HepG2 (cell line): ENCODE results near the gene CD33. TPM values are rescaled to one million over a fixed set of nuclear protein-coding genes. Genes with fewer than 3 reads are reported as not detected.

Experiments used
- ATAC-seq: fragments of 200-7000 bp; cut with Tn5 transposase; 3 replicates; pipeline ENCODE4 v1.9.1; 2020; ENCODE audit warnings: mild to moderate bottlenecking, moderate library complexity
- BruUV-seq: library from RNA; stranded (reverse); fragments of 400-500 nt; replicated peaks from 2 replicates; lab custom pipeline; 2021; lab: Mats Ljungman, UMichigan
- CTCF ChIA-PET: fragments of 300-600 bp; formaldehyde crosslinking; extraction: SDS; loops from one replicate; lab custom pipeline; 2021; ENCODE audit warnings: low total read pairs, inconsistent platforms, low intra/inter-chr PET ratio; lab: Yijun Ruan, JAX
- POLR2A ChIA-PET: fragments of 350-600 bp; sonication (Branson Sonifier 250); formaldehyde crosslinking; loops from one replicate; lab custom pipeline; 2020; ENCODE audit warnings: antibody characterized with exemption, inconsistent platforms; lab: Yijun Ruan, JAX
- DNase-seq: peaks from one replicate; pipeline ENCODE4 v3.0.0-alpha.2; 2015; ENCODE audit warnings: low spot score
- FAIRE-seq: peaks from 3 replicates; lab custom pipeline; 2011; peaks lifted over from hg19 to GRCh38; lab: Jason Lieb, UNC
- H2AFZ ChIP-seq: one replicate; pipeline ENCODE4 v1.6.1; 2011; ENCODE audit warnings: low read length, inconsistent platforms
- H3K27ac ChIP-seq: fragments of 300-600 bp; 3 replicates; pipeline ENCODE4 v1.8.0; 2011; ENCODE audit warnings: mixed run types, mild to moderate bottlenecking, mixed read lengths, low read length, inconsistent platforms; ENCODE audit not compliant: insufficient read depth; ENCODE audit errors: extremely low read length
- H3K27me3 ChIP-seq, 2 experiments: fragments of 200-600 bp in 1 of 2; 2 replicates in 1 of 2; 3 replicates in 1 of 2; pipeline versions ENCODE4 v1.6.0 to v1.8.0; 2011; ENCODE audit warnings: low read length in 2 of 2, mild to moderate bottlenecking in 2 of 2, moderate library complexity in 2 of 2, inconsistent platforms in 1 of 2; ENCODE audit not compliant: insufficient read depth in 2 of 2, control insufficient read depth in 1 of 2
- H3K36me3 ChIP-seq, 2 experiments: fragments of 200-600 bp in 1 of 2; replicated peaks in 1 of 2; 2 replicates in 1 of 2; 3 replicates in 1 of 2; pipeline versions ENCODE4 v1.5.1 to v1.8.0; 2011; ENCODE audit warnings: low read length in 2 of 2, inconsistent platforms in 1 of 2; ENCODE audit not compliant: insufficient read depth in 2 of 2, control insufficient read depth in 1 of 2
- H3K4me1 ChIP-seq: 2 replicates; pipeline ENCODE4 v1.5.1; 2012; ENCODE audit warnings: low read length, inconsistent platforms; ENCODE audit not compliant: insufficient read depth
- H3K4me2 ChIP-seq: 2 replicates; pipeline ENCODE4 v1.6.0; 2011; ENCODE audit warnings: low read depth, low read length, inconsistent platforms
- H3K4me3 ChIP-seq, 3 experiments: fragments of 200-600 bp in 1 of 3; sonication (generic), shearing (Covaris generic) in 1 of 3; replicated peaks in 1 of 3; 2 replicates each; pipeline ENCODE4 v1.5.1; 2011 to 2016; ENCODE audit warnings: low read length in 3 of 3, inconsistent platforms in 2 of 3, low read depth in 2 of 3, mild to moderate bottlenecking in 2 of 3, control low read depth in 1 of 3, mixed read lengths in 1 of 3; ENCODE audit not compliant: insufficient read depth in 1 of 3
- H3K79me2 ChIP-seq: one replicate; pipeline ENCODE4 v1.6.1; 2011; ENCODE audit warnings: low read length, inconsistent platforms; ENCODE audit not compliant: insufficient read depth
- H3K9ac ChIP-seq: 2 replicates; pipeline ENCODE4 v1.6.0; 2011; ENCODE audit warnings: mild to moderate bottlenecking, low read depth, low read length, inconsistent platforms; ENCODE audit not compliant: insufficient read depth
- H3K9me3 ChIP-seq: 2 replicates; pipeline ENCODE4 v1.5.1; 2012; ENCODE audit warnings: mild to moderate bottlenecking, low read length
- H4K20me1 ChIP-seq: 2 replicates; pipeline ENCODE4 v1.6.0; 2011; ENCODE audit warnings: inconsistent platforms, mild to moderate bottlenecking, low read length, moderate library complexity; ENCODE audit not compliant: insufficient read depth
- AKAP8 ChIP-seq: sonication (generic); formaldehyde crosslinking; IDR thresholded peaks from 2 replicates; pipeline ENCODE4 v1.5.1; 2020; ENCODE audit warnings: mild to moderate bottlenecking, missing genetic modification reagents
- ATF1 ChIP-seq: IDR thresholded peaks from 2 replicates; pipeline ENCODE4 v1.6.1; 2016; ENCODE audit warnings: mild to moderate bottlenecking, control low read depth
- CENPX ChIP-seq: sonication (generic); formaldehyde crosslinking; IDR thresholded peaks from 2 replicates; pipeline ENCODE4 v1.9.0; 2021; ENCODE audit warnings: mild to moderate bottlenecking, missing genetic modification reagents, moderate library complexity
- DMAP1 ChIP-seq: IDR thresholded peaks from 2 replicates; pipeline ENCODE4 v1.6.1; 2016
- DNMT1 ChIP-seq: sonication (generic); formaldehyde crosslinking; IDR thresholded peaks from 2 replicates; pipeline ENCODE4 v1.5.1; 2020; ENCODE audit warnings: mild to moderate bottlenecking, missing genetic modification reagents
- GPN1 ChIP-seq: sonication (generic); formaldehyde crosslinking; IDR thresholded peaks from 2 replicates; pipeline ENCODE4 v1.5.1; 2020; ENCODE audit warnings: missing genetic modification reagents, borderline replicate concordance
- MAF1 ChIP-seq: sonication (generic); formaldehyde crosslinking; IDR thresholded peaks from 2 replicates; pipeline ENCODE4 v1.5.0; 2020; ENCODE audit warnings: missing genetic modification reagents, borderline replicate concordance
- MBD4 ChIP-seq: IDR thresholded peaks from 2 replicates; pipeline ENCODE4 v1.6.1; 2012; ENCODE audit warnings: low read length, inconsistent platforms, borderline replicate concordance
- NCOA5 ChIP-seq: sonication (generic); formaldehyde crosslinking; IDR thresholded peaks from 2 replicates; pipeline ENCODE4 v1.4.0; 2020; ENCODE audit warnings: missing genetic modification reagents
- POGZ ChIP-seq: sonication (generic); formaldehyde crosslinking; IDR thresholded peaks from 2 replicates; pipeline ENCODE4 v1.4.0; 2020; ENCODE audit warnings: mild to moderate bottlenecking, missing genetic modification reagents
- TEAD2 ChIP-seq: sonication (generic); formaldehyde crosslinking; IDR thresholded peaks from 2 replicates; pipeline ENCODE4 v1.9.0; 2021; ENCODE audit warnings: missing genetic modification reagents
- THAP11 ChIP-seq: IDR thresholded peaks from 2 replicates; pipeline ENCODE4 v1.6.1; 2016; ENCODE audit warnings: missing biosample characterization, missing genetic modification reagents
- ZBTB21 ChIP-seq: sonication (generic); formaldehyde crosslinking; IDR thresholded peaks from 2 replicates; pipeline ENCODE4 v1.4.0; 2020; ENCODE audit warnings: missing genetic modification reagents
- ZNF160 ChIP-seq: sonication (generic); formaldehyde crosslinking; IDR thresholded peaks from 2 replicates; pipeline ENCODE4 v1.8.0; 2022; ENCODE audit warnings: mild to moderate bottlenecking, inconsistent platforms, missing genetic modification reagents
- ZSCAN21 ChIP-seq: sonication (generic); formaldehyde crosslinking; IDR thresholded peaks from 2 replicates; pipeline ENCODE4 v1.8.0; 2022; ENCODE audit warnings: mild to moderate bottlenecking, missing genetic modification reagents, moderate library complexity, borderline replicate concordance
- WGBS: methylation state at CpG from one replicate; pipeline ENCODE4 v1.1.6; 2017; ENCODE audit warnings: low lambda C conversion rate; 5-methylcytosine and 5-hydroxymethylcytosine counted together
- in situ Hi-C: cut with HindIII; loops from 2 replicates; pipeline ENCODE4 v1.10.0; 2017; ENCODE audit warnings: low pct_unique_long_range_greater_than_20kb; ENCODE audit not compliant: extremely low pct_ligation_motif_present
- intact Hi-C: fragments of 100-400 bp; cut with micrococcal nuclease; formaldehyde crosslinking; loops from one replicate; pipeline ENCODE4 v1.10.0; 2022; ENCODE audit not compliant: unreplicated experiment
- polyA plus RNA-seq, 8 experiments: library from polyadenylated mRNA; depleted of rRNA in 3 of 8; stranded (reverse) in 7 of 8; unstranded in 1 of 8; fragments of >200 nt; fragmentation: Illumina TruSeq in 4 of 8; extraction: Trizol in 4 of 8; gene quantifications; 2 replicates each; pipeline versions ENCODE4 v1.2.1 to v1.2.3, GENCODE V29; 2011 to 2016; ENCODE audit warnings: low read depth in 4 of 8, missing spikeins in 1 of 8, mixed read lengths in 1 of 8; ENCODE audit not compliant: insufficient read depth in 1 of 8
- total RNA-seq, 5 experiments: library from RNA; depleted of rRNA; stranded (reverse); fragments of >200 nt; fragmentation: Illumina TruSeq; extraction: Trizol; gene quantifications; 2 replicates each; pipeline ENCODE4 v1.2.3, GENCODE V29; 2016; ENCODE audit warnings: low read depth in 1 of 5

Gene CD33
- total and polyA plus RNA-seq, 2 of the 13 experiments (the other 11 are each of a cell fraction or from before 2014, with no cell fraction given): 0.29 TPM; not detected in 1

- TF ChIP-seq ZNF160 (CRISPR knock-in tag) (no peak), MAF1 (no peak), DMAP1 (CRISPR knock-in tag) (no peak), MBD4 (no peak), GPN1 (no peak), NCOA5 (CRISPR knock-in tag) (no peak), AKAP8 (no peak), THAP11 (CRISPR knock-in tag) (no peak), DNMT1 (CRISPR knock-in tag) (no peak), TEAD2 (CRISPR knock-in tag) (no peak), ATF1 (CRISPR knock-in tag) (no peak), POGZ (CRISPR knock-in tag) (no peak), ZSCAN21 (no peak), ZBTB21 (CRISPR knock-in tag) (no peak), CENPX (no peak)
- intact Hi-C loops: no loop called here
- Histone ChIP-seq H3K4me3 (no peak overlapping the region), H3K27me3 (no peaks in the 10 kb centered on the region; a peak in 1 of 5 replicates), H3K79me2 (no peaks in the 10 kb centered on the region), H3K27ac (no peak overlapping the region), H3K36me3 (no peaks in the 10 kb centered on the region), H3K9me3 (no peaks in the 10 kb centered on the region), H4K20me1 (no peaks in the 10 kb centered on the region), H2AFZ (no peak overlapping the region), H3K4me2 (no peak overlapping the region), H3K4me1 (peaks cover 8% of the 10 kb centered on the region; the same call in 1 of the 2 replicates), H3K9ac (no peak overlapping the region)
- ATAC-seq (no peak), DNase-seq (no peak), FAIRE-seq (no peak)
- 2% methylated on average over 3 of the region's 3 CpGs for WGBS
- BruUV-seq: no TSS peak
- ChIA-PET CTCF (no interaction called here), POLR2A (no interaction called here)
- in situ Hi-C loops: loop anchor here (25.0 kb wide), 1 partner anchor 360 kb away; the partner anchor contains the start of genes SIGLEC14 and SIGLEC5
Observed at GRCh38 chr19:51277112-51277511, 52.2 kb downstream of the CD33 start.
